Hematopoietic multipotent progenitor cell (in vitro differentiated cells): ENCODE data around the gene METTL26. TPM values are rescaled to one million over a fixed set of nuclear protein-coding genes. Genes with fewer than 3 reads are reported as not detected.
A peak's percentile ranks its signal among the peaks of the same experiment; 100 is the strongest.

Experiments used
- DNase-seq, 3 donors: peaks; one replicate each; pipeline ENCODE4 v3.0.0-alpha.2; 2011 to 2015; ENCODE audit warnings: low read depth in 2 of 3, low spot score in 2 of 3
- total RNA-seq: library from RNA; depleted of rRNA; stranded (reverse); fragments of >200 nt; gene quantifications from one replicate; pipeline ENCODE4 v1.2.3, GENCODE V29; 2012

Gene METTL26
- total RNA-seq, 1 donor: 101 TPM

DNA sequence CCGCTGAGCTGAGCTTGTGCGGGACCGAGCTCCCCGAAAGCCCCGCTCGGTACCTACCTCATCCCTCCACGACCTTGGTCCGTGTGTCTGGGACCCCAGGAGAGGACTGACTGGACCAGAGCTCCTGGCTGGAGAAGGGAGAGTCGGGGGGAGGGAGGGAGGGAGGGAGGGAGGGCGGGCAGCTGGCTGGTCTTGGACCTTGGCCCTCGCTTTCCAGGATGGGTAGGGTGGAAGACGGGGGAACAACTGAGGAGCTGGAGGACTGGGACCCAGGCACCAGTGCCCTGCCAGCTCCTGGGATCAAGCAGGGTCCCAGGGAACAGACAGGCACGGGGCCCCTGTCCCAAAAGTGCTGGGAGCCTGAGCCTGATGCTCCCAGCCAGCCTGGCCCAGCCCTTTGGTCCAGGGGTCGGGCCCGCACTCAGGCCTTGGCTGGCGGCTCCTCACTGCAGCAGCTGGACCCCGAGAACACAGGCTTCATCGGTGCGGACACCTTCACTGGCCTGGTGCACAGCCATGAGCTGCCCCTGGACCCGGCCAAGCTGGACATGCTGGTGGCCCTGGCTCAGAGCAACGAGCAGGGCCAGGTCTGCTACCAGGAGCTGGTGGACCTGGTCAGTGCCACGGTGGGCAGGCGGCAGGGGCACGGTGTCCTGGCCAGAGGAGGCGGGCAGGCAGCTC is 39.9 kb upstream of the METTL26 start:
- DNase-seq: no peak

DNA sequence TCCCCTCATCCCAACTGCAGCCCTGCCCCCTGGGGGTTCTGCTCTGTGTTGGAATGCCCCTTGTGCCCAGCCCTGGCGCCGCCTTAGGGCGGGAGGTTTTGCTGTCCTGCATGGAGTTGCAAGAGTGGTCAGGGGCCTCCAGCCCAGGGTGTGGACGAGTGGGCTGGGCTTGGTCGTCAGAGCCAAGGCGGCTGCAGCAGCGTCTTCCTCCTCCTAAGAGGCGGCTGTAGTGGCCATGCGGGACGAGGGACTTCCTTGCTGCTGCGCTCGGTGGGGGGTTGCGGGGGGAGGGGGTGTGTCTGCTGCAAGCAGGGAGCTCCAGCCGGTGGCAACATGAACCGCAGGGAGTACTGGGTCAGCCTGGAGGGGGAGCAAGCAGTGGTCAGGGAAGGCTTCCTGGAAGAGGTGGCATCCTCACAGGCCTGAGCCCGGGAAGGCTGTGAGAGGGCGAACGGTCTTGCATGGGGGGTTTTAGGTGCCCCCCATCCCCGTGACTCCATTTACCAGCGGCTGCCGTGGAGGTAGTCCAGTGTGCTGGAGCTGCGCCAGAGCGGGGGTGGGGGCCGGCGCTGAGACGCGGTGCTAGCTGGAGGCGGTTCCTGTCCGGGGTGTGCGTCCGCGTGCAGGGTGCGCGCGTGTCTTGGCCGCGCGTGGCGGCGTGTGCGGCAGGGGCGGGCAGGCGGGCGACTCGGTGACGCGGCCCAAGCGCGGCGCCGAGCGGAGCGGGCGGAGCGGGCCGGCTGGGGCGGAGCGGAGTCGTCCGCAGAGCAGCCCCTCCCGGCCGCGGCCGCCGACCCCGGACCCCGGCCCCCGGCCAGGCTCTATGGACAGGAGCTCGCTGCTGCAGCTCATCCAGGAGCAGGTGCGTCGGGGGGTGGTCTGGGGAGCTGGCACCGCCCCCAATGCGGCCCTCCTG is 39.1 kb upstream of the METTL26 start, which contains the start of gene RHBDL1:
Gene RHBDL1 (plus strand): TSS at position 704 of the 916 bp plus-strand sequence. CDS start 120 bp downstream, at position 824.
- DNase-seq: peak in 1 of 3 donors; percentile 11

DNA sequence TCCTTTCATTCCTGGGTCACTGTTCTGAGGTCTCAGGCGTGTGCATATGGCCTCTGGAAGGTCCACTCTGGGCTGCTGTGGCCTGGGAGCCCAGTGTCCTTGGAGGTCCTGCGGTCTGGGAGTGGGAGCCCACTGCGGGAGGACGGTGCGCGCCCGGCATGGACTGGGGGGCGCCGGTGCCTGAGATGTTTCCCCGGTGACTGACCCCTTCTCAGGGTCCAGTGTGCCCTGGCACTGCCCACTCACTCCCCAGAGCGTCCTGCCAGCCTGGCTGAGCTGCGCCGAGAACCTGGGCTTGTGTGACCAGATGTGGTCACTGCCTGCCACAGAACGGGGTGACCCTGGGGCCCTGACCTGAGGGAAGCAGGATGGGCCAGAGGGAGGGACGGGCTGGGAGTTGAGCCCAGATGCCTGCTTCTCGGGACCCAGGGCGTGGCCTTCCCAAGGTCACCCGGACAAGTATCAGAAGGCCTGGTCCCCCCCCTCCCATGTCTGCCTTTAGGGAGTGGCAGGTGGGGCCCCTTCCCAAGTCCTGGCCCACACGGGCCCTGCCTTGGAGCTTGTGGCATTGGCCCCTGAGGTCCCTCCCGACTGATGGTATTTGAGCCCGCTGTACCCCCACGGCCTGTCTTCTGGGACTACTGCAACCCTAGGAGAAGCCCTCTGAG is 38.2 kb upstream of the METTL26 start:
- DNase-seq: no peak

DNA sequence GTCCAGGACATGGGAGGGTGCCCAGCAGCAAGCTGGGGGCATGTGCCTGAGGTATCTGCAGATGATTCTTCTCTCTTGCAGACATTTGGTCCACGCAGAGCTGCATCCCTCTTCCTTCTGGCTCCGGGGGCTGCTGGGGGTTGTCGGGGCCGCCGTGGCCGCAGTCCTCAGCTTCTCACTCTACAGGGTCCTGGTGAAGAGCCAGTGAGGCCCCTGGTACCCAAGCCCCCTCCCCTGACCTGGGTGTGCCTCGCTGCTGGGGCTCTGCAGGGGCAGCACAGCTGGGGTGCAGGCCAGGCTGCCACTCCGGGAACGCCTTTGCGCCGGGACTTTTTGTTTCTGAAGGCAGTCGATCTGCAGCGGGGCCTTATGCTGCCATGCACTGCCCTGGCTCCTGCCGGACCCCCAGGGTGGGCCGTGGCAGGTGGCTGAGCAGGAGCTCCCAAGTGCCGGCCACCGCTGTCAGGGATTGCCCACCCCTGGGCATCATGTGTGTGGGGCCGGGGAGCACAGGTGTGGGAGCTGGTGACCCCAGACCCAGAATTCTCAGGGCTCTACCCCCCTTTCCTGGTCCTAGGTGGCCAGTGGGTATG is 37.4 kb upstream of the METTL26 start:
- no peak for DNase-seq

DNA sequence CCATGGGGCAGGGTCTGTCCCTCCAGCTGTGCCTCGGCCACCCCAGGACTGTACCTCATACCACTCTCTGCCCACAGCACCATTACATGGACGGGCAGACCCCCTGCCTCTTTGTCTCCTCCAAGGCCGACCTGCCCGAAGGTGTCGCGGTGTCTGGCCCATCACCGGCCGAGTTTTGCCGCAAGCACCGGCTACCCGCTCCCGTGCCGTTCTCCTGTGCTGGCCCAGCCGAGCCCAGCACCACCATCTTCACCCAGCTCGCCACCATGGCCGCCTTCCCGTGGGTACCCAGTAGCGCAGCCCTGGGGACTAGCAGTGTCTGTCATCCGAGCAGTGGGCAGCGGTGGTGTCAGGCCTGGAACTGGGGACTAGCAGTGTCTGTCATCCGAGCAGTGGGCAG is 36.7 kb upstream of the METTL26 start:
- DNase-seq: no peak

DNA sequence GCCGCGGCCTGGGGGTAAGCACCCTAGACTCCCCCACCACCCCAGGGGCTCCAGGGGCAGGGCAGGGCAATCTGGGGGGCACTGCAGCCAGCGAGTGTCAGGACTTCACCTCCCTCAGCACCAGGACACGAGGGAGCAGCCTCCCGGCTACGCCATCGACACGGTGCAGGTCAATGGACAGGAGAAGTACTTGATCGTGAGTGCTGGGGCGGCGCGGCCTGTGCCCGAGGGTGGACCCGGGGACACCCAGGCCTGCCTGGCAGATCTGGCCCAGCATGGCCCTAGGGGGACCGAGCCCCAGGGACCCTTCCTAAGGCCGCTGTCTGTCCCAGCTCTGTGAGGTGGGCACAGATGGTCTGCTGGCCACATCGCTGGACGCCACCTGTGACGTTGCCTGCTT is 36.3 kb upstream of the METTL26 start:
- no peak for DNase-seq

DNA sequence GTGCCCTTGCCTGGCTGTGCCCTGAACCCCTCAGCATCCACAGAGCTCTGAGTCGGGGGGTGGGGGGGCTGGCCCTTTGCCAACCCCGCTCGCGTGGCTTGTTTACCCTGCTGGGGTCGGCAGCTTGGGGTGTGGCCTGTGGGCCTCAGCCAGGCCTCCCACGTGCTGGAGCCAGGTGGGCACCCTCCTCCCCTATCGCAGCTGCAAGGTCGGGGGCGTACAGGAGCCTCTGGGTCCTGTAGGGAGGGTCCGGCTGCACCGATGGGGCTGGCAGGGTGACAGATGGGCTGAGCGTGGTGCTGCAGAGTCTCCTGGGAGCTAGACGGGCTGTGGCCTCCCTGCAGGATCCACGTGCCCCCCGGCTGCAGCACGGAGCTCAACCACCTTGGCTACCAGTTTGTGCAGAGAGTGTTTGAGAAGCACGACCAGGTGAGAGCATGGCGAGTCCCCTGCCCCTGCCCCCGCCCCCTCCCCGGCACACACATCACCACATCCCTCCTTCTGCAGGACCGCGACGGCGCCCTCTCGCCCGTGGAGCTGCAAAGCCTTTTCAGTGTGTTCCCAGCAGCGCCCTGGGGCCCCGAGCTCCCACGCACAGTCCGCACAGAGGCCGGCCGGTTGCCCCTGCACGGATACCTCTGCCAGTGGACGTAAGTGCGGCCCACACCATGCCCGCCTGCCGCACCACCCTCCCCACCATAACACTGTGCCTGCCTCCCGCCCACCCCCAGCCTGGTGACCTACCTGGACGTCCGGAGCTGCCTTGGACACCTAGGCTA is 35.4 kb upstream of the METTL26 start:
- DNase-seq: no peak

DNA sequence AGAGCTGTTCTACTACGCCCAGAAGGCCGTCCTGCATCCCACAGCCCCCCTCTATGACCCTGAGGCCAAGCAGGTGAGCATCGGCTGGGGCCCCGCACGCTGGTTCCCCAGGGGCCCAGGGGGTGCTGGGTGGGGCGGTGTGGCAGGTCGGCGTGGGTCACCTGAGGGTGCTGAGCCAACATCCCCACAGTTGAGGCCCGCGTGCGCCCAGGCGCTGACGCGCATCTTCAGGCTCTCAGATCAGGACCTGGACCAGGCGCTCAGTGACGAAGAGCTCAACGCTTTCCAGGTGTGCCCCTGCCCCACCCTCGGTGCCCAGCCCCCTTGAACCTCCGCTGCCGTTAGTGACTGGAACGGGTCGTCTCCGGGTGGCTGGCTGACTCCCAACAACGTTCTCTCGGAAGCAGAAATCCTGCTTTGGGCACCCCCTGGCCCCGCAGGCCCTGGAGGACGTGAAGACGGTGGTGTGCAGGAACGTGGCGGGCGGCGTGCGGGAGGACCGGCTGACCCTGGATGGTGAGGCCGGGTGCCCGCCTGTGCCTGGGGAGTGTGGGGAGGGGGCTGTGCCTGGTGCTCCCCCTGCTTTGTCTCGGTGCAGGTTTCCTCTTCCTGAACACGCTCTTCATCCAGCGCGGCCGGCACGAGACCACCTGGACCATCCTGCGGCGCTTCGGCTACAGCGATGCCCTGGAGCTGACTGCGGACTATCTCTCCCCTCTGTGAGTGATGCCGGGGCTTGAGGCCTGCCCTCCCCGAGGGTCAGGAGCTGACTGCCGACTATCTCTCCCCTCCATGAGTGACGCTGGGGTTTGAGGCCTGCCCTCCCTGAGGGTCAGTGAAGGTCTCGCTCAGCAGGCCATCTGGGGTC is 34.6 kb upstream of the METTL26 start:
- no peak for DNase-seq

DNA sequence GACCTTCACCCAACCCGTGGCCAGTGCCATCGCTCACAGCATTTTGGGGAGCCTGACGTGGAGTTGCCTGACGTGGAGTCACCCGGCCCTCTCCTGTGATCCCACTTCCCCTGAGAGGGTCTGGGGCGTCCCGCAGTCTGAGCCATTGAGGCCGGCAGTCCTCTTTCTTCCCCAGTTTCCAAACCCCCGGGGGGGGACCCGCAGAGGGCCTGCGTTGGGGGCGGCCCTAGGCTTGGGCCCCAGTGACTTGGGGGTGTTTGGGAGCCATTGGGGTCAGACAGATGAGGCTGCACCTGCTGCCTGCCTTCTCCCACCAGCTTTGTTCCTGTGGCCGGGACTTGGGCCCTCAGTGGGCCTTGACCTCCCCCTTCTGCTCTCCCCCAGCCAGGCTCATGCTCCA is 33.6 kb upstream of the METTL26 start:
- DNase-seq: no peak

DNA sequence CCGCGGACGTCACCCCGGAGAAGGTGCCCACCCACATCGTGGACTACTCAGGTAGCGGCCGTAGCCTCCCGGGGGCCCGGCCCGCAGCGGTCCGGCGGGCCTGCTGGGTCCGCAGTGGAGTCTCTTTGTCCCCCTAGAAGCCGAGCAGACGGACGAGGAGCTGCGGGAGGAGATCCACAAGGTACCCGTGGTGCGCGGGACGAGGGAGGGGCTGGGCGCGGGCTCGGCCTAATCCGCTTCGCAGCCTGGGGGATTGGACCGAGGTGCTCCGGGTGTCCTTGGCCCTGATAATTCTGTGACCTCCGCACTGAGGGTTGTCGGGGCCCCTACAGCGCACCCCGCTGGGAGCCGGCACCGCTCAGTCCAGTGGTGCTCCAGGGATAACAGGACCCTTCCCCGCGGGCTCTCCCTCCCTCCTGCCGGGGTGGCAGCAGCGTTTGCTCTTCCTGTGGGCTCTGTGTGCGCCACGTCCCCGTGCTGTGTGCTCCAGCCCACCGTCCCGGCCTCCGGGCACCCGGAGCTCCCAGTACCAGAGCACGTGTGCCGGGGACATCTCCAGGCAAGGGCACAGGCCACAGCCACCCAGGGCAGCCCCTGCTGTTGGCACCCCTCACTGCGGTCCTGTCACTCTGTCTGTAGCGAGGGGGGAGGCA is 32.5 kb upstream of the METTL26 start:
- DNase-seq: no peak

DNA sequence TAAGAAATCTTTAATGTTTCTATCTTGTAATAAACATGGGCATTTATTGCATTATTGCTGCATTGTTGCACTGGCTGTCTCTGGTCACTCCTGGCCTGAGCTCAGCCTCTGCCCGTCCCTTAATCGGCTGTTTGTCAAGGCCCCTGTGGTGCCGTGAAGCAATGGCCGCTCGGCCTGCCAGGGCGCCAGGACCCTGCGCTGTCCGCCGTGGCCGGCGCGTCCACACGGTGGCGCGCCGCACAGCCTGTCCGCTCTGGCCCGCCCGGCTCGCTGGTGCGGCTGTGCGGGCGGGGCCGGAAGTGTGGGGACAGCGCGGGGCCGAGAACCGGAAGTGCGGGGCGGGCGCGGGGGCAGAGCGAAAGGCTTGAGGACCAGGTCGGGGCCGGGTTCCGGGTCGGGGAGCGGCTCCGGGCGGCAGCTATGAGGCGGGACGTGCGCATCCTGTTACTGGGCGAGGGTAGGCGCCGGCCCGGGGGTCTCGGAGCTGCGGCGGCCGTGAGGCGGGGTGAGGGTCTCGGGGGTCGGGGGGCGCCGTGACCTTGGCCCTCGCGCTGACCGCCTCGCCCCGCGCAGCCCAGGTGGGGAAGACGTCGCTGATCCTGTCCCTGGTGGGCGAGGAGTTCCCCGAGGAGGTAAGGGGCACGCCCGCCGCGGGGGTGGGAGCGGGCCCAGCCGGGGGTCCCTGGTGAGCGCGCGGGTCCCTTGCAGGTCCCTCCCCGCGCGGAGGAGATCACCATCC is 31.8 kb upstream of the METTL26 start, which contains the start of gene RHOT2:
Gene RHOT2 (plus strand): TSS at position 353 of the 739 bp plus-strand sequence. CDS start 68 bp downstream, at position 421.
- DNase-seq: peak; percentile 79 to 95 (median 92)

DNA sequence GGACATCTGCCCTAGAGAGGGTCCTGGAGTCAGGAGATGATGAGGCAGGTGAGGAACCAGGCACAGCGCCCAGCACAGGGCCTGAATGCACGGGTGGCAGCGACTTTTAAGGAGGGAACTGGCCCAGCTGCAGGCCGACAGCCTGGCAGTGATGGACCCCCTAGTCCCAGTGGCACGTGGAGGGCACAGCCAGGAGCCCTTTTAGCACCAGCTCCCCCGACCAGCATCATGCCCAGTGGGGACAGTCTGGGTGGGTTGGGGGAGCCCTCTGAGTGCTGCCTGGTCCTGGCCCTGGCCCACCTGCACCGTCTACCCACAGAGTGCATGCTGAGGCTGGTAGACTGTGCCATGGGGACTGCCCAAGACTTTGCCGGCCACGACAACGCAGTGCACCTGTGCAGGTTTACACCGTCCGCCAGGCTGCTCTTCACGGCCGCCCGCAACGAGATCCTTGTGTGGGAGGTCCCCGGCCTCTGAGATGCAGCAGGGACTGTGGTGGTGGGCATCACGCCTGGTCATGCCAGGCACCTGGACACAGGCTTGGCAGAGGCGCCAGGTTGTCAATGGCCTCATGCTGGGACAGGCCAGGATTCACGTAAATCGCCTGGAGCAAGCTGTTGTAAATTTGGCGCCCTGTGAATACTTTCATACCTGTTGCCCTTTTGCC is 31.1 kb upstream of the METTL26 start:
- no peak for DNase-seq

DNA sequence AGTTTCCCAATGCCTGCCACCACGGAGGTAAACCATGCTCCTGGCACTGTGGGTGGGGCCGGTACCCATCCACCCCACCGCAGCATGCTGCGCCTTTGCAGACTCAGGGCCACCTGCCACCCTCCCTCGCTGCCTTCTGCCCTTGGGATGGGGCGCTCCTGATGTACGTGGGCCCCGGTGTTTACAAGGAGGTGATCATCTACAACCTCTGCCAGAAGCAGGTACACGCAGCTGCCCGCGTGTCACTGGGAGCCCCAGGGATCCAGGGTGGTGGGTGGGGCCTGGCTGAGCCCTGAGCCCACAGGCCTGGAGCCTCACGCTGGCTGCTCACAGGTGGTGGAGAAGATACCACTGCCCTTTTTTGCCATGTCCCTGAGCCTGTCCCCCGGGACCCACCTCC is 30.5 kb upstream of the METTL26 start:
- no peak for DNase-seq

DNA sequence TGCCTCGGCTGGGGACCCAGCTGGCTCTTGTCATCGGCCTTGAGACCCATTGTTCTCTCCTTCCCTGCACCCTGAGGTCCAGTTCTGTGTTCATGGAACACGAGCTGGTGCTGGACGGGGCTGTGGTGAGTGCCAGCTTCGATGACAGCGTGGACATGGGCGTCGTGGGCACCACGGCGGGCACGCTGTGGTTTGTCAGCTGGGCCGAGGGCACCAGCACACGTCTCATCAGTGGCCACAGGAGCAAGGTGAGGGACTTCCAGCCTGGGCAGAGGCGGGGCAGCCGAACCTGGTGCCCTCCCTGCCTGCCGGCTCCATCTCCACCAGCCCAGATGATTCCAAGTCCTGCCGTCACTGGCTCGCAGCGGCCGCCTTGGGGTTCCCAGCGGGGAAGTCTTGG is 26.5 kb upstream of the METTL26 start:
- no peak for DNase-seq

DNA sequence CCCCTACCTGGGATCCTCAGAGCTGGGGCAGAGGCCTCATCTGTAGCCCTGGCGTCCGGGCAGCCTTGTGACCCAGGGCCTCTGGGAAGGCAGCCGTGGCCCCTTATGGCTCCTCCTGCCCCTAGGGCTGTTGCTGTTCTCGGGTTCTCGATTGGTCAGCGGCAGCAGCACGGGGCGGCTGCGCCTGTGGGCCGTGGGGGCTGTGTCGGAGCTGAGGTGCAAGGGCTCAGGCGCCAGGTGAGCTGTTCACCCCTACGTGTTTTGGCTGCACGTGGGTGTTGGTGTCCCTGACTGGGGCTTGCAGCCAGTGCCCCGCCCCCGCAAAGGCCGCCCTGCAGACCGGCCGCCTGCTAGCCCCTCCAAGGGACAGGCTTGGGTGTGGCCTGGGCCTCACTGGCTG is 26.0 kb upstream of the METTL26 start:
- DNase-seq: no peak

DNA sequence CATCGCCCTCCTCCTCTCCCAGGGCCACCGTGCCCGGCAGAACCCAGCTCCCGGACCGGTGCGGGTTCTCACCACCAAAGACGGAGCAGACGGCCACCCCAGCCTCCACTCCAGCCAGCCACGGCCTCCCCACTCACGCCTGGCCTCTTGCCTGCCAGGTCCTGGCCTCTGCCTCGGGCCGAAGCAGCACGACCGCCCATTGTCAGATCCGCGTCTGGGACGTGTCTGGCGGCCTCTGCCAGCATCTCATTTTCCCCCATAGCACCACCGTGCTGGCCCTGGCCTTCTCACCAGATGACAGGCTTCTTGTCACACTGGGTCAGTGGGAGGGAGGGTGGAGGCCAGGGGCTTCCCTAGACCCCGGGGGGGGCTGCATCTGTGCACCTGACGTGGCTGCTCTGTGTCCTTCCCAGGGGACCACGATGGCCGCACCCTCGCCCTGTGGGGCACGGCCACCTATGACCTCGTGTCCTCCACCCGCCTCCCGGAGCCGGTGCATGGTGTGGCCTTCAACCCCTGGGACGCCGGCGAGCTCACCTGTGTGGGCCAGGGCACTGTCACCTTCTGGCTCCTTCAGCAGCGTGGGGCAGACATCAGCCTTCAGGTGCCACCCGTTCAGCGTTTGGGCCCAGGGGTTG is 25.2 kb upstream of the METTL26 start:
- no peak for DNase-seq
